Smooth muscle cell (in vitro differentiated cells): ENCODE data around the gene MBD3. TPM values are rescaled to one million over a fixed set of nuclear protein-coding genes. Genes with fewer than 3 reads are reported as not detected.
"Not testable (repeated sequence)": the region's sequence is repeated elsewhere in the genome, so short reads cannot be mapped to it uniquely, and the experiment has no call there.

ENCODE experiments used
- DNase-seq: peaks from one replicate; lab custom pipeline; 2025; ENCODE audit not compliant: unreplicated experiment; lab: John Stamatoyannopoulos, UW
- H2AFZ ChIP-seq: fragments of 200-600 bp; sonication (generic); 2 replicates; pipeline ENCODE4 v1.6.0; 2016; ENCODE audit warnings: antibody characterized with exemption, low read depth, mild to moderate bottlenecking
- H3F3A ChIP-seq: fragments of 200-600 bp; sonication (generic); 2 replicates; pipeline ENCODE4 v1.6.0; 2017; ENCODE audit warnings: antibody characterized with exemption, low read depth
- H3K27ac ChIP-seq: fragments of 200-600 bp; sonication (generic); 2 replicates; pipeline ENCODE4 v1.5.1; 2016; ENCODE audit warnings: low read depth, mild to moderate bottlenecking
- H3K27me3 ChIP-seq: fragments of 200-600 bp; sonication (generic); 2 replicates; pipeline ENCODE4 v1.6.1; 2016; ENCODE audit warnings: low read depth, mild to moderate bottlenecking
- H3K36me3 ChIP-seq: fragments of 200-600 bp; sonication (generic); 2 replicates; pipeline ENCODE4 v1.5.1; 2016; ENCODE audit warnings: low read depth
- H3K4me1 ChIP-seq: fragments of 200-600 bp; sonication (generic); 2 replicates; pipeline ENCODE4 v1.5.1; 2016; ENCODE audit warnings: low read depth
- H3K4me2 ChIP-seq: fragments of 200-600 bp; sonication (generic); 2 replicates; pipeline ENCODE4 v1.6.0; 2016; ENCODE audit warnings: mild to moderate bottlenecking
- H3K4me3 ChIP-seq: fragments of 200-600 bp; sonication (generic); 2 replicates; pipeline ENCODE4 v1.5.1; 2016; ENCODE audit warnings: mild to moderate bottlenecking
- H3K79me2 ChIP-seq: fragments of 200-600 bp; sonication (generic); 2 replicates; pipeline ENCODE4 v1.6.0; 2016; ENCODE audit warnings: low read depth, mild to moderate bottlenecking
- H3K9ac ChIP-seq: fragments of 200-600 bp; sonication (generic); 2 replicates; pipeline ENCODE4 v1.6.0; 2016; ENCODE audit warnings: low read depth
- H3K9me3 ChIP-seq: fragments of 200-600 bp; sonication (generic); replicated peaks from 2 replicates; pipeline ENCODE4 v1.5.1; 2016; ENCODE audit warnings: low read depth
- H4K20me1 ChIP-seq: fragments of 200-600 bp; sonication (generic); 2 replicates; pipeline ENCODE4 v1.6.0; 2016; ENCODE audit warnings: low read depth
- CTCF ChIP-seq: fragments of 200-600 bp; sonication (generic); IDR thresholded peaks from 2 replicates; pipeline ENCODE4 v1.5.1; 2017; ENCODE audit warnings: borderline replicate concordance, mild to moderate bottlenecking, antibody characterized with exemption; ENCODE audit not compliant: insufficient read depth, poor library complexity, severe bottlenecking
- WGBS: methylation state at CpG from one replicate; pipeline ENCODE4 v1.1.7; 2016; ENCODE audit warnings: low lambda C conversion rate; 5-methylcytosine and 5-hydroxymethylcytosine counted together
- polyA plus RNA-seq: library from polyadenylated mRNA; unstranded; fragments of >200 nt; fragmentation: Nextera tagmentation; extraction: Ambion mirVana; gene quantifications from 2 replicates; pipeline ENCODE4 v1.2.1, GENCODE V29; 2016
- total RNA-seq: library from RNA; depleted of rRNA; stranded (reverse); fragments of >200 nt; gene quantifications from 2 replicates; pipeline ENCODE4 v1.2.3, GENCODE V29; 2014

Gene MBD3
- total RNA-seq = 40.3 and 50.7 TPM in 2 replicates
- 47.3 and 52.7 TPM in 2 replicates for polyA plus RNA-seq

DNA sequence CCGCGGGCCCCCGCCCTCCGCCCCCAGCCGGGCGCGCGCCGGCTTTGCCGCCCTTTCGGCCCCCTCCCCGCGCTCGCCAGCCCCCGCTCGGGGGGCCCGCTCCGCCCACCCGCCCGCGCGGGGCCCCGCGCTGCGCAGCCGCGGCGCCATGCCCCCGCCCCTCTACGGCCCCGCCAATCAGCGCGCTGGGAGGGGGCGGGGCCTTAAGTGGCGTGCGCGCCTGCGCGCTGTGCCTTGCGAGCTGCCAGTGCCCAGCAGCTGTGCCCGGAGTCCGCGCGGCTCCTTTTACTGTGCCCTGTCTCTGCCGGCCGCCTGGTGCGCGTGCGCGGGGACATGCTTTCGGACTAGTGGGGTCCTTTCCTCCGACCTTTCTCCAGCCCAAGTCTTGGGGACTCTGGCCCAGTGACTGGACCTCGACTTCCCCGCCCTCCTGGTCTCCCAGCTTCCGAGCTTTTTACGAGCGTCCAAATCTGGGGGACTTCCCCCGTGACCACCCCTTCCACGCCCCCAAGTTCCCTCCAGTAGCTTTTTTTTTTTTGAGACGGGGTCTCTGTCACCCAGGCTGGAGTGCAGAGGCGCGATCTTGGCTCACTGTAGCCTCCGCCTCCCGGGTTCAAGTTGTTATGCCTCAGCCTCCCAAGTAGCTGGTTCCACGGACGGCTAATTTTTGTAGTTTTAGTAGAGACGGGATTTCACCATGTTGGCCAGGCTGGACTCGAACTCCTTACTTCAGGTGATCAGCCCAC, at the start of gene MBD3:
MBD3 (minus strand) TSS at position 111 of the 746 bp plus-strand sequence. CDS start 234 bp downstream, outside the sequence.
- no peaks in the 10 kb centered on the region for H3K9me3 ChIP-seq
- peak within 1 kb of the TSS; percentile 92 for H3K4me2 ChIP-seq
- H3K36me3 ChIP-seq = no peaks in the 10 kb centered on the region
- H3K9ac ChIP-seq = peak within 1 kb of the TSS; percentile 92
- H3K4me1 ChIP-seq = no peaks in the 10 kb centered on the region
- H3K27me3 ChIP-seq = no peaks in the 10 kb centered on the region
- DNase-seq = peak; percentile 79
- WGBS = 9% methylated on average over 37 of the region's 68 CpGs
- H3K27ac ChIP-seq = peak within 1 kb of the TSS; percentile 90
- no peaks in the 10 kb centered on the region for H3F3A ChIP-seq
- H4K20me1 ChIP-seq = peaks cover 45% of the 10 kb centered on the region
- peak within 1 kb of the TSS; percentile 72 for H3K4me3 ChIP-seq
- TF ChIP-seq CTCF = no peak
- H3K79me2 ChIP-seq = peaks cover 42% of the 10 kb centered on the region
- no peak within 1 kb of the TSS for H2AFZ ChIP-seq

- peaks cover 93% of the 10 kb centered on the region for H4K20me1 ChIP-seq
- peaks cover 56% of the 10 kb centered on the region for H3K79me2 ChIP-seq
- H3K36me3 ChIP-seq = not testable (repeated sequence)
These were observed 48.3 kb upstream of the MBD3 start for GRCh38 chr19:1640893-1641448.

DNA sequence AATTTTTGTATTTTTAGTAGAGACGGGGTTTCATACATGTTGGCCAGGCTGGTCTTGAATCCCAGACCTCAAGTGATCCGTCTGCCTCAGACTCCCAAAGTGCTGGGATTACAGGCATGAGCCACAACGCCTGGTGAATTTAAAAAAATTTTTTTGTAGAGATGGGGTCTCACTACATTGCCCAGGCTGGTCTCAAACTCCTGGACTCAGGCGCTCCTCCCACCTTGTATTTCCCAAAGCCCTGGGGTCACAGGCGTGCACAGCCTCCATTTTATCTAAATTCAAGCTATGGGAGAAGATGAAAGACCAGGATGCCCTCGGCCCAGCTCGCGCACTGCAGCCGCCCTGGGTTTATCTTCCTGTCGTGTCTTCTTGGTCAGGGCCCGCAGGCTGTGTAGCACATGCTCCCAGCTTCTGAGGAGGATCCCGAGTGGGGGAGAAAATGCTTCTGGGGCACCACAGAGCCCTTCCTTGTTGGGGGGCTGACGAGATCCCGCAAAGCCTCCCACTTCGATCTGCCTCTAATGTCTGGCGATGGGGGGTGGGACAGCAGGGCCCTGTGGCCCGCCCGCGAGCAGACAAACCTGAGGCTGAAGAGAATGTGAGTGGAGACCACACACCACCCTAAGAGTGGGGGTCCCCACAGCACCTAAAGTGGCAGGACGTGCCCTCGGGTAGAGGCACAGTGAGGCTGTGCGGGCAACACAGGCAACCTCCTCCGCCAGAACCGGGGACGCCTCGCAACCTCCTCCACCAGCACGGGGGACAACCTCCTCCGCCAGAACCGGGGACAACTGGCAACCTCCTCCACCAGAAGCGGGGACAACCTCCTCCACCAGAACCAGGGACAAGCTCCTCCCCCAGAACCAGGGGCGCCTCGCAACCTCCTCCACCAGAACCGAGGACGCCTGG, 43.9 kb upstream of the MBD3 start:
- Histone ChIP-seq H3K79me2 (peaks cover 66% of the 10 kb centered on the region), H3K36me3 (no peaks in the 10 kb centered on the region)

More at GRCh38 chr19:1640893-1641448, 48.3 kb upstream of the MBD3 start:
- not testable (repeated sequence) for H3K9ac ChIP-seq, H3F3A ChIP-seq, DNase-seq, H3K27ac ChIP-seq, H3K4me2 ChIP-seq, H3K4me3 ChIP-seq, H2AFZ ChIP-seq, H3K9me3 ChIP-seq, H3K4me1 ChIP-seq, H3K27me3 ChIP-seq
- 95% methylated on average over 10 of the region's 10 CpGs for WGBS

More for the DNA sequence above, 43.9 kb upstream of the MBD3 start:
- 97% methylated on average over 34 of the region's 34 CpGs for WGBS
- no peak overlapping the region for H2AFZ ChIP-seq
- H3K27ac ChIP-seq = no peak overlapping the region
- H3K4me3 ChIP-seq = no peak overlapping the region
- no peak for TF ChIP-seq CTCF
- no peaks in the 10 kb centered on the region for H3K9me3 ChIP-seq
- H3K4me1 ChIP-seq = no peaks in the 10 kb centered on the region
- H4K20me1 ChIP-seq = peaks cover 99% of the 10 kb centered on the region
- no peaks in the 10 kb centered on the region for H3F3A ChIP-seq
- no peak overlapping the region for H3K4me2 ChIP-seq
- H3K27me3 ChIP-seq = no peaks in the 10 kb centered on the region
- DNase-seq = no peak
- H3K9ac ChIP-seq = no peak overlapping the region
